HepG2 (cell line): ENCODE measurements around the gene GRM8. TPM values are rescaled to one million over a fixed set of nuclear protein-coding genes. Genes with fewer than 3 reads are reported as not detected.

Source experiments
- ATAC-seq: fragments of 200-7000 bp; cut with Tn5 transposase; 3 replicates; pipeline ENCODE4 v1.9.1; 2020; ENCODE audit warnings: mild to moderate bottlenecking, moderate library complexity
- BruUV-seq: library from RNA; stranded (reverse); fragments of 400-500 nt; replicated peaks from 2 replicates; lab custom pipeline; 2021; lab: Mats Ljungman, UMichigan
- CTCF ChIA-PET: fragments of 300-600 bp; formaldehyde crosslinking; extraction: SDS; loops from one replicate; lab custom pipeline; 2021; ENCODE audit warnings: low total read pairs, inconsistent platforms, low intra/inter-chr PET ratio; lab: Yijun Ruan, JAX
- POLR2A ChIA-PET: fragments of 350-600 bp; sonication (Branson Sonifier 250); formaldehyde crosslinking; loops from one replicate; lab custom pipeline; 2020; ENCODE audit warnings: antibody characterized with exemption, inconsistent platforms; lab: Yijun Ruan, JAX
- DNase-seq: peaks from one replicate; pipeline ENCODE4 v3.0.0-alpha.2; 2015; ENCODE audit warnings: low spot score
- FAIRE-seq: peaks from 3 replicates; lab custom pipeline; 2011; peaks lifted over from hg19 to GRCh38; lab: Jason Lieb, UNC
- H2AFZ ChIP-seq: one replicate; pipeline ENCODE4 v1.6.1; 2011; ENCODE audit warnings: low read length, inconsistent platforms
- H3K27ac ChIP-seq: fragments of 300-600 bp; 3 replicates; pipeline ENCODE4 v1.8.0; 2011; ENCODE audit warnings: mixed run types, mild to moderate bottlenecking, mixed read lengths, low read length, inconsistent platforms; ENCODE audit not compliant: insufficient read depth; ENCODE audit errors: extremely low read length
- H3K27me3 ChIP-seq, 2 experiments: fragments of 200-600 bp in 1 of 2; 2 replicates in 1 of 2; 3 replicates in 1 of 2; pipeline versions ENCODE4 v1.6.0 to v1.8.0; 2011; ENCODE audit warnings: low read length in 2 of 2, mild to moderate bottlenecking in 2 of 2, moderate library complexity in 2 of 2, inconsistent platforms in 1 of 2; ENCODE audit not compliant: insufficient read depth in 2 of 2, control insufficient read depth in 1 of 2
- H3K36me3 ChIP-seq, 2 experiments: fragments of 200-600 bp in 1 of 2; replicated peaks in 1 of 2; 2 replicates in 1 of 2; 3 replicates in 1 of 2; pipeline versions ENCODE4 v1.5.1 to v1.8.0; 2011; ENCODE audit warnings: low read length in 2 of 2, inconsistent platforms in 1 of 2; ENCODE audit not compliant: insufficient read depth in 2 of 2, control insufficient read depth in 1 of 2
- H3K4me1 ChIP-seq: 2 replicates; pipeline ENCODE4 v1.5.1; 2012; ENCODE audit warnings: low read length, inconsistent platforms; ENCODE audit not compliant: insufficient read depth
- H3K4me2 ChIP-seq: 2 replicates; pipeline ENCODE4 v1.6.0; 2011; ENCODE audit warnings: low read depth, low read length, inconsistent platforms
- H3K4me3 ChIP-seq, 3 experiments: fragments of 200-600 bp in 1 of 3; sonication (generic), shearing (Covaris generic) in 1 of 3; replicated peaks in 1 of 3; 2 replicates each; pipeline ENCODE4 v1.5.1; 2011 to 2016; ENCODE audit warnings: low read length in 3 of 3, inconsistent platforms in 2 of 3, low read depth in 2 of 3, mild to moderate bottlenecking in 2 of 3, control low read depth in 1 of 3, mixed read lengths in 1 of 3; ENCODE audit not compliant: insufficient read depth in 1 of 3
- H3K79me2 ChIP-seq: one replicate; pipeline ENCODE4 v1.6.1; 2011; ENCODE audit warnings: low read length, inconsistent platforms; ENCODE audit not compliant: insufficient read depth
- H3K9ac ChIP-seq: 2 replicates; pipeline ENCODE4 v1.6.0; 2011; ENCODE audit warnings: mild to moderate bottlenecking, low read depth, low read length, inconsistent platforms; ENCODE audit not compliant: insufficient read depth
- H3K9me3 ChIP-seq: 2 replicates; pipeline ENCODE4 v1.5.1; 2012; ENCODE audit warnings: mild to moderate bottlenecking, low read length
- H4K20me1 ChIP-seq: 2 replicates; pipeline ENCODE4 v1.6.0; 2011; ENCODE audit warnings: inconsistent platforms, mild to moderate bottlenecking, low read length, moderate library complexity; ENCODE audit not compliant: insufficient read depth
- CREBL2 ChIP-seq: sonication (generic); formaldehyde crosslinking; IDR thresholded peaks from 2 replicates; pipeline ENCODE4 v1.8.1; 2023; ENCODE audit warnings: missing genetic modification reagents, mild to moderate bottlenecking, borderline replicate concordance
- CSRNP1 ChIP-seq: sonication (generic); formaldehyde crosslinking; IDR thresholded peaks from 2 replicates; pipeline ENCODE4 v1.8.1; 2023; ENCODE audit warnings: mild to moderate bottlenecking, missing genetic modification reagents
- CTCF ChIP-seq: sonication (generic); formaldehyde crosslinking; IDR thresholded peaks from 2 replicates; pipeline ENCODE4 v1.5.0; 2020; ENCODE audit warnings: mild to moderate bottlenecking, missing genetic modification reagents, moderate library complexity
- FOXP1 ChIP-seq, 2 experiments: fragments of 450-650 bp in 1 of 2; IDR thresholded peaks; 2 replicates each; pipeline ENCODE4 v1.6.1; 2017 to 2018; ENCODE audit warnings: antibody characterized with exemption in 1 of 2
- GMEB1 ChIP-seq: sonication (generic); formaldehyde crosslinking; IDR thresholded peaks from 2 replicates; pipeline ENCODE4 v1.5.1; 2020; ENCODE audit warnings: missing genetic modification reagents, mild to moderate bottlenecking, borderline replicate concordance
- GTF2F1 ChIP-seq: fragments of 150-350 bp; IDR thresholded peaks from 2 replicates; pipeline ENCODE4 v1.6.1; 2014; ENCODE audit warnings: low read length
- KLF12 ChIP-seq: sonication (generic); formaldehyde crosslinking; IDR thresholded peaks from 2 replicates; pipeline ENCODE4 v1.4.0; 2020; ENCODE audit warnings: missing genetic modification reagents, borderline replicate concordance
- MTF1 ChIP-seq: sonication (generic); formaldehyde crosslinking; IDR thresholded peaks from 2 replicates; pipeline ENCODE4 v1.5.0; 2020; ENCODE audit warnings: missing genetic modification reagents
- SOX5 ChIP-seq: IDR thresholded peaks from 2 replicates; pipeline ENCODE4 v1.6.1; 2016; ENCODE audit warnings: borderline replicate concordance
- TCF12 ChIP-seq, 2 experiments: fragments of 450-650 bp in 1 of 2; sonication (generic) in 1 of 2; formaldehyde crosslinking in 1 of 2; IDR thresholded peaks; 2 replicates each; pipeline versions ENCODE4 v1.6.1 to v1.8.0; 2017 to 2022; ENCODE audit warnings: antibody characterized with exemption in 1 of 2, mild to moderate bottlenecking in 1 of 2, missing genetic modification reagents in 1 of 2, moderate library complexity in 1 of 2
- ZNF138 ChIP-seq: sonication (generic); formaldehyde crosslinking; IDR thresholded peaks from 2 replicates; pipeline ENCODE4 v1.5.0; 2020; ENCODE audit warnings: mild to moderate bottlenecking, low read depth, missing genetic modification reagents
- ZNF253 ChIP-seq: sonication (generic); formaldehyde crosslinking; IDR thresholded peaks from 2 replicates; pipeline ENCODE4 v1.8.0; 2022; ENCODE audit warnings: mild to moderate bottlenecking, missing genetic modification reagents, borderline replicate concordance
- ZNF263 ChIP-seq: sonication (generic); formaldehyde crosslinking; IDR thresholded peaks from 2 replicates; pipeline ENCODE4 v1.4.0; 2020; ENCODE audit warnings: missing genetic modification reagents
- ZNF468 ChIP-seq: sonication (generic); formaldehyde crosslinking; IDR thresholded peaks from 2 replicates; pipeline ENCODE4 v1.8.0; 2022; ENCODE audit warnings: mild to moderate bottlenecking, moderate library complexity, missing genetic modification reagents
- ZNF776 ChIP-seq: sonication (generic); formaldehyde crosslinking; IDR thresholded peaks from 2 replicates; pipeline ENCODE4 v1.4.0; 2020; ENCODE audit warnings: mild to moderate bottlenecking, missing genetic modification reagents
- WGBS: methylation state at CpG from one replicate; pipeline ENCODE4 v1.1.6; 2017; ENCODE audit warnings: low lambda C conversion rate; 5-methylcytosine and 5-hydroxymethylcytosine counted together
- in situ Hi-C: cut with HindIII; loops from 2 replicates; pipeline ENCODE4 v1.10.0; 2017; ENCODE audit warnings: low pct_unique_long_range_greater_than_20kb; ENCODE audit not compliant: extremely low pct_ligation_motif_present
- intact Hi-C: fragments of 100-400 bp; cut with micrococcal nuclease; formaldehyde crosslinking; loops from one replicate; pipeline ENCODE4 v1.10.0; 2022; ENCODE audit not compliant: unreplicated experiment
- polyA plus RNA-seq, 8 experiments: library from polyadenylated mRNA; depleted of rRNA in 3 of 8; stranded (reverse) in 7 of 8; unstranded in 1 of 8; fragments of >200 nt; fragmentation: Illumina TruSeq in 4 of 8; extraction: Trizol in 4 of 8; gene quantifications; 2 replicates each; pipeline versions ENCODE4 v1.2.1 to v1.2.3, GENCODE V29; 2011 to 2016; ENCODE audit warnings: low read depth in 4 of 8, missing spikeins in 1 of 8, mixed read lengths in 1 of 8; ENCODE audit not compliant: insufficient read depth in 1 of 8
- total RNA-seq, 5 experiments: library from RNA; depleted of rRNA; stranded (reverse); fragments of >200 nt; fragmentation: Illumina TruSeq; extraction: Trizol; gene quantifications; 2 replicates each; pipeline ENCODE4 v1.2.3, GENCODE V29; 2016; ENCODE audit warnings: low read depth in 1 of 5

GRM8 gene
- total and polyA plus RNA-seq, 2 of the 13 experiments (the other 11 are each of a cell fraction or from before 2014, with no cell fraction given), result not detected

- no peaks in the 10 kb centered on the region for H3K79me2 ChIP-seq
- no peak for ATAC-seq
- no peak for TF ChIP-seq ZNF253 (CRISPR knock-in tag)
- TF ChIP-seq KLF12 (CRISPR knock-in tag), result no peak
- no peak for TF ChIP-seq MTF1 (CRISPR knock-in tag)
- no peak for TF ChIP-seq ZNF263 (CRISPR knock-in tag)
- TF ChIP-seq ZNF468, result no peak
- no peak for TF ChIP-seq SOX5
- TF ChIP-seq CTCF, result no peak
- TF ChIP-seq GMEB1 (CRISPR knock-in tag), result no peak
- no peak for TF ChIP-seq TCF12 (IDR thresholded peaks at IDR 0.05)
- TF ChIP-seq TCF12 (CRISPR knock-in tag; IDR thresholded peaks at IDR 0.05), result no peak
- no peak for TF ChIP-seq GTF2F1
- no peak for TF ChIP-seq FOXP1 (IDR thresholded peaks at IDR 0.05)
- no peak for TF ChIP-seq FOXP1 (CRISPR knock-in tag; IDR thresholded peaks at IDR 0.05)
- no peak for TF ChIP-seq ZNF138 (CRISPR knock-in tag)
- no peak for TF ChIP-seq CREBL2 (CRISPR knock-in tag)
- no peak for TF ChIP-seq ZNF776
- TF ChIP-seq CSRNP1 (CRISPR knock-in tag), result no peak
- no peaks in the 10 kb centered on the region for H4K20me1 ChIP-seq
- H2AFZ ChIP-seq, result no peak overlapping the region
- in situ Hi-C loops (no loop called here), intact Hi-C loops (no loop called here)
- 0% methylated on average over 2 of the region's 2 CpGs for WGBS
- no peaks in the 10 kb centered on the region for H3K4me1 ChIP-seq
- CTCF ChIA-PET, result no interaction called here
- POLR2A ChIA-PET, result no interaction called here
- no peak for FAIRE-seq
- no peaks in the 10 kb centered on the region for H3K27me3 ChIP-seq
- H3K9me3 ChIP-seq, result no peaks in the 10 kb centered on the region
- no peak overlapping the region for H3K4me3 ChIP-seq
- H3K9ac ChIP-seq, result no peak overlapping the region
- H3K36me3 ChIP-seq, result no peaks in the 10 kb centered on the region
- BruUV-seq, result no TSS peak
- no peak overlapping the region for H3K4me2 ChIP-seq
- no peak for DNase-seq
- H3K27ac ChIP-seq, result no peak overlapping the region
These were observed 116.8 kb downstream of the GRM8 start for GRCh38 chr7:127135871-127136485.
